ENCODE data around the gene MACROD1. TPM values are rescaled to one million over a fixed set of nuclear protein-coding genes. Genes with fewer than 3 reads are reported as not detected.
"Not testable (repeated sequence)": the region's sequence is repeated elsewhere in the genome, so short reads cannot be mapped to it uniquely, and the experiment has no call there.

MACROD1 gene
- total RNA-seq, 2 donors from 2014 or later: 24.7 to 65.4 TPM

DNA sequence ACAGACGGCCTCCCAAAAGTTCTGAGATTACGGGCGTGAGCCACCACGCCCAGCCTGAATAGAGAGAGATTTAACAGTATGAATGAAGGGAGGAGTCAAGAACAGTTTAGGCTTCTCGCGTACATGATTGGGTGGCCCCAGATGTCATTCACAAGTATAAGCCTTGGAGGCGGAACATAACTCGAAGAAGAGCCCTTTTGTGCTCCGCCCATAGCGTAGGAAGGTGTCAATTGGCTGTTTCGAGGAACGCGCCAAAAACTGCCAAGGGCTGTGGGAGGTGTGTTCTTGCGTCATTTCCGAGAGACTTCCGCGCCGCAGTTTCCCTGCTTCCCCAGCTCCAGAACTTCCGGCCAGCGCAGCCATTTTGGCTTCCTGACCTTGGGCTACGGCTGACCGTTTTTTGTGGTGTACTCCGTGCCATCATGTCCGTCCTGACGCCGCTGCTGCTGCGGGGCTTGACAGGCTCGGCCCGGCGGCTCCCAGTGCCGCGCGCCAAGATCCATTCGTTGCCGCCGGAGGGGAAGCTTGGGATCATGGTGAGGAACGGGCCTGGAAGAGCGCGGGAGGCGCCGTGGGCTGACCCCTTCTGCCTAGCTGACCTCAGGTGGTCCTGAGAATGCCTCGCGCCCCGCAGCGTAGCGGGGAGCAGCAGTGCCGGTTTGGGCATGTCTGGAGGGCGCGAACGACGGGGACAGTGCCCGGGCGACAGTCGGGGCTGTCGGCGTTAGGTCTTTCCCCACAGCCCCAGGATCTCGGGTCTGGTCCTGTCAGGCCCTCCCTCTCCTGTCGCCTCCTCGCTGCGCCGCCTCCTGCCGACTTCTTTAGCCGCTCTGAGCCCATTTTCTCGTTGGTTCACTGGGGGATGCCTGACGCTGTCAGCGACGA, 191.4 kb downstream of the MACROD1 start, which contains the start of gene COX8A:
COX8A (plus strand) TSS at position 362 of the 885 bp plus-strand sequence; CDS start at position 423, 61 bp downstream.
- Histone ChIP-seq H3K4me3 (peak within 1 kb of the TSS; percentile 42 to 53), H3K27me3 (no peaks in the 10 kb centered on the region), H3K27ac (peak within 1 kb of the TSS; percentile 76 to 94 (median 88)), H3K36me3 (replicated peaks in 1 of 2; ENCODE audit: insufficient read depth in 1 of 2, low read depth in 2 of 2) (no peaks in the 10 kb centered on the region), H3K4me1 (peaks cover 20% of the 10 kb centered on the region), H3K9me3 (no peaks in the 10 kb centered on the region)
- TF ChIP-seq CTCF (IDR thresholded peaks at IDR 0.05): peak in 2 of 7 experiments; percentile 23 to 30
- peak; percentile 20 to 77 (median 74) for TF ChIP-seq POLR2A (IDR thresholded peaks at IDR 0.05)
- 1% methylated on average over 36 to 67 of the region's 67 CpGs for WGBS, 2 donors
- ATAC-seq: peak; percentile 99
- DNase-seq: peak; percentile 98 to 100 (median 99)
- intact Hi-C loops (cut with DNase I): no loop called here

GRCh38 chr11:63973912-63974258, 192.0 kb downstream of the MACROD1 start:
- DNase-seq; intact Hi-C loops (cut with DNase I); H3K9me3 ChIP-seq; H3K36me3 ChIP-seq (replicated peaks in 1 of 2; ENCODE audit: insufficient read depth in 1 of 2, low read depth in 2 of 2); ATAC-seq; H3K4me3 ChIP-seq; H3K27me3 ChIP-seq: not testable (repeated sequence)
- 57% methylated on average over 18 of the region's 18 CpGs for WGBS, 2 donors
- H3K4me1 ChIP-seq: peaks cover 20% of the 10 kb centered on the region
- peak overlapping the region in 1 of 4 donors; percentile 34 for H3K27ac ChIP-seq

DNA sequence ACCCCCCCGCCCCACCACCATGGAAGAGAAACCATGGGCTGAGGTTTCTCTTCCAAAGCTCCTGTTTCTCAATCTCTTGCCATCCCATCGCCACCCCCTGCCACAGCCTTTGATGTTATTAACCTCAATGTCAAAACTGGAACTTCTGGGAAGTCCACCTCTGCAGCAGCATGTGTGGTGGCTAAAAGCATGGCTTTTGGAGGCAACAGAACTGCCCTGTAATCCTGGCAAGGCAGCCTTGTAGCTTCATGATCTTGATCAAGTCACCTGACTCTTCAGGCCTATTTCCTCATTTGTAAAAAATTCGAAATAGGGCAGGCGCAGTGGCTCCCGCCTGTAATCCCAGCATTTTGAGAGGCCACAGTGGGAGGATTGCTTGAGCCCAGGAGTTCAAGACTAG, 195.0 kb downstream of the MACROD1 start:
- TF ChIP-seq CTCF (IDR thresholded peaks at IDR 0.05): no peak
- no peak for TF ChIP-seq POLR2A (IDR thresholded peaks at IDR 0.05)
- no peak for ATAC-seq
- no peaks in the 10 kb centered on the region for H3K9me3 ChIP-seq
- H3K36me3 ChIP-seq (replicated peaks in 1 of 2; ENCODE audit: insufficient read depth in 1 of 2, low read depth in 2 of 2): no peaks in the 10 kb centered on the region
- H3K4me1 ChIP-seq: peaks cover 11% of the 10 kb centered on the region
- intact Hi-C loops (cut with DNase I): no loop called here
- DNase-seq: no peak
- WGBS, 2 donors: 60 to 62% methylated on average over 3 to 5 of the region's 5 CpGs
- H3K27ac ChIP-seq: no peak overlapping the region
- H3K27me3 ChIP-seq: no peaks in the 10 kb centered on the region
- no peak overlapping the region for H3K4me3 ChIP-seq

- Histone ChIP-seq H3K4me3 (no peak overlapping the region), H3K27me3 (no peaks in the 10 kb centered on the region), H3K9me3 (no peaks in the 10 kb centered on the region), H3K4me1 (peaks cover 3% of the 10 kb centered on the region), H3K27ac (no peak overlapping the region), H3K36me3 (replicated peaks in 1 of 2; ENCODE audit: insufficient read depth in 1 of 2, low read depth in 2 of 2) (no peaks in the 10 kb centered on the region)
- intact Hi-C loops (cut with DNase I): no loop called here
- DNase-seq: no peak
- ATAC-seq: no peak
- TF ChIP-seq POLR2A (IDR thresholded peaks at IDR 0.05) (no peak), CTCF (IDR thresholded peaks at IDR 0.05) (no peak)
- WGBS, 2 donors: 50 to 60% methylated on average over 2 of the region's 2 CpGs
These were observed 196.5 kb downstream of the MACROD1 start for GRCh38 chr11:63969461-63969860.

DNA sequence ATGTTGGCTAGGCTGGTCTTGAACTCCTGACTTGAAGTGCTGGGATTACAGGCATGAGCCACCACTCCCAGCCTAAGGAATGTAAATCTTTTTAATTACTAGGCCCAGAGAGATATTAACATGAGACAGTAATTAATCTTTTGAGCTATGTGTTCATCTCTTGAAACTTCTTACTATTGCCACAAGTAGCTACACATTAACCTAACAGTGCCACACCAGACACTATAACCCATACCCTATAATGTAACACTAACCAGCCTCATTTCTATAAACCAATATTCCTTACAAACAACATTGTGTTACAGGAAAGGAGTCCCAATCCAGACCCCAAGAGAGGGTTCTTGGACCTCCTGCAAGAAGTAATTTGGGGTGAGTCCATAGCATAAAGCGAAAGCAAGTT, 199.5 kb downstream of the MACROD1 start:
- Histone ChIP-seq H3K4me1 (no peaks in the 10 kb centered on the region), H3K4me3 (no peak overlapping the region), H3K27ac (no peak overlapping the region), H3K36me3 (replicated peaks in 1 of 2; ENCODE audit: insufficient read depth in 1 of 2, low read depth in 2 of 2) (no peaks in the 10 kb centered on the region), H3K9me3 (no peaks in the 10 kb centered on the region), H3K27me3 (no peaks in the 10 kb centered on the region)
- no peak for TF ChIP-seq CTCF (IDR thresholded peaks at IDR 0.05)
- no peak for TF ChIP-seq POLR2A (IDR thresholded peaks at IDR 0.05)
- 100% methylated on average over 1 of the region's 1 CpG for WGBS, 2 donors
- intact Hi-C loops (cut with DNase I): no loop called here
- DNase-seq (no peak), ATAC-seq (no peak)

GRCh38 chr11:63963895-63964294, 202.0 kb downstream of the MACROD1 start:
- H3K27ac ChIP-seq; H3K9me3 ChIP-seq; DNase-seq; intact Hi-C loops (cut with DNase I); H3K27me3 ChIP-seq; H3K36me3 ChIP-seq (replicated peaks in 1 of 2; ENCODE audit: insufficient read depth in 1 of 2, low read depth in 2 of 2); H3K4me3 ChIP-seq; H3K4me1 ChIP-seq; ATAC-seq: not testable (repeated sequence)
- 94 to 96% methylated on average over 4 of the region's 4 CpGs for WGBS, 2 donors
